IMR-90 (cell line): ENCODE results near the gene ZNF214. TPM values are rescaled to one million over a fixed set of nuclear protein-coding genes. Genes with fewer than 3 reads are reported as not detected.

Source experiments
- ATAC-seq: fragments of 200-7000 bp; cut with Tn5 transposase; 2 replicates; pipeline ENCODE4 v1.9.1; 2020; ENCODE audit warnings: low read depth, mild to moderate bottlenecking, moderate library complexity
- BruUV-seq: library from RNA; stranded (reverse); fragments of 400-500 nt; replicated peaks from 2 replicates; lab custom pipeline; 2021; lab: Mats Ljungman, UMichigan
- CTCF ChIA-PET: fragments of 300-600 bp; formaldehyde crosslinking; extraction: SDS; loops from one replicate; lab custom pipeline; 2021; ENCODE audit warnings: antibody characterized with exemption; lab: Yijun Ruan, JAX
- POLR2A ChIA-PET: fragments of 300-600 bp; sonication (Branson Sonifier 250); formaldehyde crosslinking; loops from one replicate; lab custom pipeline; 2022; ENCODE audit warnings: antibody characterized with exemption; ENCODE audit not compliant: unreplicated experiment; lab: Charles Lee
- DNase-seq: peaks from one replicate; pipeline ENCODE4 v3.0.0; 2013
- H2AFZ ChIP-seq: replicated peaks from 2 replicates; pipeline ENCODE3; 2013; ENCODE audit warnings: low read length, mild to moderate bottlenecking; ENCODE audit not compliant: poor library complexity
- H2AK5ac ChIP-seq: 2 replicates; pipeline ENCODE4 v1.6.1; 2013; ENCODE audit warnings: low read depth, low read length, inconsistent platforms
- H2AK9ac ChIP-seq: replicated peaks from 2 replicates; pipeline ENCODE3; 2013; ENCODE audit warnings: mild to moderate bottlenecking, low read depth, low read length, moderate library complexity; ENCODE audit not compliant: poor library complexity
- H2BK120ac ChIP-seq: 2 replicates; pipeline ENCODE4 v1.6.1; 2013; ENCODE audit warnings: low read depth, low read length, inconsistent platforms
- H2BK15ac ChIP-seq: 3 replicates; pipeline ENCODE4 v1.6.1; 2013; ENCODE audit warnings: low read depth, low read length, inconsistent platforms
- H2BK20ac ChIP-seq: 2 replicates; pipeline ENCODE4 v1.6.1; 2013; ENCODE audit warnings: low read depth, mild to moderate bottlenecking, inconsistent platforms, low read length, moderate library complexity
- H2BK5ac ChIP-seq: 2 replicates; pipeline ENCODE4 v1.6.1; 2013; ENCODE audit warnings: mild to moderate bottlenecking, low read depth, low read length, inconsistent platforms; ENCODE audit not compliant: poor library complexity, severe bottlenecking
- H3K14ac ChIP-seq: replicated peaks from 2 replicates; pipeline ENCODE4 v1.6.1; 2013; ENCODE audit warnings: low read depth, low read length, inconsistent platforms
- H3K18ac ChIP-seq: 2 replicates; pipeline ENCODE4 v1.6.1; 2013; ENCODE audit warnings: low read depth, low read length, control low read depth
- H3K23ac ChIP-seq: 2 replicates; pipeline ENCODE4 v1.6.1; 2013; ENCODE audit warnings: low read depth, low read length, inconsistent platforms
- H3K27ac ChIP-seq: 2 replicates; pipeline ENCODE4 v1.5.1; 2013; ENCODE audit warnings: mild to moderate bottlenecking, control low read depth, low read length; ENCODE audit not compliant: insufficient read depth
- H3K27me3 ChIP-seq: 2 replicates; pipeline ENCODE4 v1.6.1; 2013; ENCODE audit warnings: low read length; ENCODE audit not compliant: control insufficient read depth, insufficient read depth
- H3K36me3 ChIP-seq: 2 replicates; pipeline ENCODE4 v1.6.1; 2013; ENCODE audit warnings: low read length, mixed read lengths; ENCODE audit not compliant: control insufficient read depth, insufficient read depth
- H3K4ac ChIP-seq: 2 replicates; pipeline ENCODE4 v1.6.1; 2013; ENCODE audit warnings: low read depth, low read length, inconsistent platforms
- H3K4me1 ChIP-seq: 2 replicates; pipeline ENCODE4 v1.6.1; 2013; ENCODE audit warnings: low read length, mixed read lengths; ENCODE audit not compliant: control insufficient read depth, insufficient read depth
- H3K4me2 ChIP-seq: 2 replicates; pipeline ENCODE4 v1.6.1; 2013; ENCODE audit warnings: low read depth, mild to moderate bottlenecking, control low read depth, low read length, moderate library complexity
- H3K4me3 ChIP-seq: 2 replicates; pipeline ENCODE4 v1.5.1; 2013; ENCODE audit warnings: low read depth, mild to moderate bottlenecking, control low read depth, low read length, moderate library complexity; ENCODE audit not compliant: insufficient read depth
- H3K56ac ChIP-seq: 2 replicates; pipeline ENCODE4 v1.6.1; 2013; ENCODE audit warnings: low read length, inconsistent platforms; ENCODE audit not compliant: insufficient read depth; ENCODE audit errors: extremely low read depth
- H3K79me1 ChIP-seq, 2 experiments: 2 replicates each; pipeline ENCODE4 v1.6.1; 2013; ENCODE audit warnings: low read length in 2 of 2, inconsistent platforms in 1 of 2, low read depth in 1 of 2
- H3K9ac ChIP-seq: 2 replicates; pipeline ENCODE4 v1.6.1; 2013; ENCODE audit warnings: low read depth, low read length, control low read depth
- H3K9me1 ChIP-seq: 2 replicates; pipeline ENCODE4 v1.6.1; 2013; ENCODE audit warnings: low read length, inconsistent platforms; ENCODE audit not compliant: insufficient read depth
- H3K9me3 ChIP-seq: 2 replicates; pipeline ENCODE4 v1.6.1; 2013; ENCODE audit warnings: low read length; ENCODE audit not compliant: control insufficient read depth, insufficient read depth
- H4K20me1 ChIP-seq: 2 replicates; pipeline ENCODE4 v1.6.1; 2013; ENCODE audit warnings: low read length, inconsistent platforms; ENCODE audit not compliant: insufficient read depth
- H4K5ac ChIP-seq: 2 replicates; pipeline ENCODE4 v1.6.1; 2013; ENCODE audit warnings: mild to moderate bottlenecking, low read depth, low read length, control low read depth
- H4K8ac ChIP-seq, 2 experiments: 2 replicates each; pipeline ENCODE4 v1.6.1; 2013; ENCODE audit warnings: low read depth in 2 of 2, low read length in 2 of 2, control low read depth in 1 of 2, inconsistent platforms in 1 of 2
- H4K91ac ChIP-seq: 2 replicates; pipeline ENCODE4 v1.6.1; 2013; ENCODE audit warnings: low read depth, low read length, inconsistent platforms; ENCODE audit not compliant: insufficient read depth
- BHLHE40 ChIP-seq: fragments of 150-350 bp; IDR thresholded peaks from 2 replicates; pipeline ENCODE4 v1.6.1; 2016; ENCODE audit warnings: mild to moderate bottlenecking, low read depth, low read length
- CEBPB ChIP-seq: IDR thresholded peaks from 2 replicates; pipeline ENCODE4 v1.6.1; 2012; ENCODE audit warnings: low read depth, low read length, improper control_type of control experiment
- CHD1 ChIP-seq: IDR thresholded peaks from 2 replicates; pipeline ENCODE4 v1.6.1; 2012; ENCODE audit warnings: low read depth, low read length, improper control_type of control experiment
- CTCF ChIP-seq: conservative IDR thresholded peaks from 2 replicates; pipeline ENCODE4 v1.5.1; 2012; ENCODE audit warnings: mild to moderate bottlenecking, low read depth, low read length, improper control_type of control experiment
- FOS ChIP-seq: fragments of 150-350 bp; IDR thresholded peaks from 2 replicates; pipeline ENCODE4 v1.6.1; 2016; ENCODE audit warnings: low read depth, low read length
- MAFK ChIP-seq: IDR thresholded peaks from 2 replicates; pipeline ENCODE4 v1.6.1; 2012; ENCODE audit warnings: low read depth, low read length, improper control_type of control experiment
- MAZ ChIP-seq: IDR thresholded peaks from 2 replicates; pipeline ENCODE4 v1.6.1; 2012; ENCODE audit warnings: low read depth, mild to moderate bottlenecking, low read length, improper control_type of control experiment, moderate library complexity, borderline replicate concordance
- MXI1 ChIP-seq: IDR thresholded peaks from 2 replicates; pipeline ENCODE4 v1.6.1; 2012; ENCODE audit warnings: low read depth, mild to moderate bottlenecking, low read length, moderate library complexity, borderline replicate concordance
- NFE2L2 ChIP-seq: fragments of 150-350 bp; IDR thresholded peaks from 2 replicates; pipeline ENCODE4 v1.6.1; 2016; ENCODE audit warnings: low read depth, mild to moderate bottlenecking, low read length
- POLR2A ChIP-seq: IDR thresholded peaks from 2 replicates; pipeline ENCODE4 v1.6.1; 2012; ENCODE audit warnings: mild to moderate bottlenecking, low read depth, low read length
- RAD21 ChIP-seq: IDR thresholded peaks from 2 replicates; pipeline ENCODE4 v1.6.1; 2012; ENCODE audit warnings: low read length, improper control_type of control experiment
- RCOR1 ChIP-seq: IDR thresholded peaks from 2 replicates; pipeline ENCODE4 v1.6.1; 2012; ENCODE audit warnings: mild to moderate bottlenecking, low read length, improper control_type of control experiment; ENCODE audit not compliant: insufficient replicate concordance
- RFX5 ChIP-seq: IDR thresholded peaks from 2 replicates; pipeline ENCODE4 v1.8.0; 2012; ENCODE audit warnings: low read depth, mild to moderate bottlenecking, low read length, moderate library complexity
- SMC3 ChIP-seq: fragments of 150-350 bp; IDR thresholded peaks from 2 replicates; pipeline ENCODE4 v1.6.1; 2016; ENCODE audit warnings: low read depth, mild to moderate bottlenecking, antibody characterized with exemption, low read length, moderate library complexity
- WGBS, 2 experiments: methylation state at CpG; one replicate each; pipeline versions ENCODE4 v1.1.5 to v1.1.7; 2013; ENCODE audit warnings: missing lambda C conversion rate in 2 of 2; ENCODE audit not compliant: insufficient read length in 1 of 2; ENCODE audit errors: extremely low coverage in 2 of 2; 5-methylcytosine and 5-hydroxymethylcytosine counted together
- dilution Hi-C: fragments of 300-500 bp; cut with HindIII; formaldehyde crosslinking; loops from one replicate; pipeline ENCODE4 v1.14.3; 2018; ENCODE audit warnings: low sequenced_read_pairs; ENCODE audit not compliant: unreplicated experiment
- in situ Hi-C: fragments of 300-500 bp; cut with MboI; formaldehyde crosslinking; loops from 3 replicates; pipeline ENCODE4 v1.14.3; 2019; ENCODE audit warnings: low sequenced_read_pairs, inconsistent platforms, mixed read lengths
- intact Hi-C: fragments of 100-400 bp; cut with micrococcal nuclease; formaldehyde crosslinking; loops from 2 replicates; pipeline ENCODE4 v1.10.0; 2022
- polyA plus RNA-seq, 3 experiments: library from polyadenylated mRNA; depleted of rRNA; stranded (reverse); fragments of >200 nt; gene quantifications; 2 replicates each; pipeline ENCODE4 v1.2.3, GENCODE V29; 2012; ENCODE audit warnings: low replicate concordance in 1 of 3
- total RNA-seq: library from RNA; depleted of rRNA; stranded (reverse); fragments of >200 nt; gene quantifications from 2 replicates; pipeline ENCODE4 v1.2.3, GENCODE V29; 2012
- TF ChIP-seq, protein P1 (sequence below): fragments of 150-350 bp; IDR thresholded peaks from 2 replicates; pipeline ENCODE4 v1.6.1; 2017; ENCODE audit warnings: mild to moderate bottlenecking, antibody characterized with exemption, low read length, low read depth

The ZNF214 gene
- total and polyA plus RNA-seq, 2 of the 4 experiments (the other 2 are of a cell fraction) = 0.82 to 2.5 TPM

DNA sequence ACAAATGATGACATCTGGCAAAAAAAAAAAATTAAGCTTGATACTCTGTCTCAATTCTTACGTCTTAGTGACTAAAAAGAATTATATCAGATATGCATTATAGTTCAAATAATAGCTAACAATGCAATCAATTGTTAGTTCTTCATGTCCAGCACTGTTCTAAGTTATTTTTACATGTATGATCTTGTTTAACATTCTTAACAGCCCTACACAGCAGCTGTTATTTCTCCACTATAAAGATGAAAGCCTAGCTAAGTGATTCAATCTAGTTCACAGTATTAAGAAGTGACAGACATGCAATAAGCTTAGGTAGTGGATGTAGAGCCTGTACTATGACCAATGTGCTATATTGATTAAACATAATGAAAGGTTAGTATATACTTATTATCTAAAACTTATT, 4.1 kb downstream of the ZNF214 start:
- no peak overlapping the region for H3K4ac ChIP-seq
- H3K9me1 ChIP-seq = peaks cover 7% of the 10 kb centered on the region; the same call in 1 of the 2 replicates
- no peak overlapping the region for H4K91ac ChIP-seq
- H3K56ac ChIP-seq = no peak overlapping the region
- no peaks in the 10 kb centered on the region for H3K9me3 ChIP-seq
- no peak overlapping the region for H2AK9ac ChIP-seq
- no peak overlapping the region for H3K27ac ChIP-seq
- no peak overlapping the region for H2BK120ac ChIP-seq
- no peak overlapping the region for H4K5ac ChIP-seq
- peaks cover 1% of the 10 kb centered on the region; the same call in 1 of the 2 replicates for H3K4me1 ChIP-seq
- no TSS peak for BruUV-seq
- TF ChIP-seq RAD21 (no peak), MAFK (no peak), RFX5 (no peak), CHD1 (no peak), MAZ (no peak), POLR2A (no peak), MXI1 (no peak), NFE2L2 (no peak), FOS (no peak), SMC3 (no peak), RCOR1 (no peak), BHLHE40 (no peak), CEBPB (no peak), CTCF (no peak)
- TF ChIP-seq, protein P1, sequence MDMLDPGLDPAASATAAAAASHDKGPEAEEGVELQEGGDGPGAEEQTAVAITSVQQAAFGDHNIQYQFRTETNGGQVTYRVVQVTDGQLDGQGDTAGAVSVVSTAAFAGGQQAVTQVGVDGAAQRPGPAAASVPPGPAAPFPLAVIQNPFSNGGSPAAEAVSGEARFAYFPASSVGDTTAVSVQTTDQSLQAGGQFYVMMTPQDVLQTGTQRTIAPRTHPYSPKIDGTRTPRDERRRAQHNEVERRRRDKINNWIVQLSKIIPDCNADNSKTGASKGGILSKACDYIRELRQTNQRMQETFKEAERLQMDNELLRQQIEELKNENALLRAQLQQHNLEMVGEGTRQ = no peak
- no peaks in the 10 kb centered on the region for H3K27me3 ChIP-seq
- intact Hi-C loops = no loop called here
- POLR2A ChIA-PET = interaction anchor here (0.6 kb wide), 1 partner anchor 9 kb away, joined by 5 read pairs; no protein-coding TSS in a partner anchor
- dilution Hi-C loops = no loop called here
- no peak overlapping the region for H3K18ac ChIP-seq
- no peak overlapping the region for H2AFZ ChIP-seq
- no peaks in the 10 kb centered on the region for H4K20me1 ChIP-seq
- CTCF ChIA-PET = interaction anchor here (0.8 kb wide), 1 partner anchor 261 kb away, joined by 4 read pairs; no protein-coding TSS in a partner anchor
- H3K79me1 ChIP-seq = peaks cover 3 to 12% of the 10 kb centered on the region in 2 experiments; a peak in 1 of 4 replicates
- H2BK20ac ChIP-seq = no peak overlapping the region
- no peak overlapping the region for H3K9ac ChIP-seq
- no peak overlapping the region for H3K14ac ChIP-seq
- DNase-seq (no peak), ATAC-seq (no peak)
- no peaks in the 10 kb centered on the region for H3K36me3 ChIP-seq
- H3K4me2 ChIP-seq = no peak overlapping the region
- H2AK5ac ChIP-seq = no peak overlapping the region
- no peak overlapping the region for H3K4me3 ChIP-seq
- in situ Hi-C loops = no loop called here
- H2BK15ac ChIP-seq = no peak overlapping the region
- no peak overlapping the region for H2BK5ac ChIP-seq
- no peak overlapping the region for H4K8ac ChIP-seq
- H3K23ac ChIP-seq = no peak overlapping the region
- WGBS, 2 experiments = no CpG with 5 or more reads among the region's 1 CpG
